ENCODE measurements around the gene PDE9A. TPM values are rescaled to one million over a fixed set of nuclear protein-coding genes. Genes with fewer than 3 reads are reported as not detected.
"Not testable (repeated sequence)": the region's sequence is repeated elsewhere in the genome, so short reads cannot be mapped to it uniquely, and the experiment has no call there.

PDE9A gene
- total RNA-seq, 2 donors from 2014 or later = 11.8 to 19.3 TPM

- Mint-ChIP-seq H3K4me1 (ENCODE audit: low read depth) (no peaks in the 10 kb centered on the region), H3K4me3 (no peak overlapping the region)
Measured at GRCh38 chr21:42703965-42704364, 50.5 kb downstream of the PDE9A start.

GRCh38 chr21:42704861-42705260 is 51.4 kb downstream of the PDE9A start:
- H3K27ac Mint-ChIP-seq = no peak overlapping the region

More at GRCh38 chr21:42703965-42704364, 50.5 kb downstream of the PDE9A start:
- H3K36me3 Mint-ChIP-seq (ENCODE audit: insufficient read depth in 2 of 2) = peaks cover 0 to 2% of the 10 kb centered on the region in 2 donors
- no peak for ATAC-seq (replicated peaks in 1 of 2)
- no peak for DNase-seq
- no peaks in the 10 kb centered on the region for H3K9me3 Mint-ChIP-seq
- H3K27ac Mint-ChIP-seq = no peak overlapping the region
- H3K27me3 Mint-ChIP-seq (ENCODE audit: low read depth) = no peaks in the 10 kb centered on the region

GRCh38 chr21:42705346-42705745 is 51.9 kb downstream of the PDE9A start:
- Mint-ChIP-seq H3K9me3 (no peaks in the 10 kb centered on the region), H3K36me3 (ENCODE audit: insufficient read depth in 2 of 2) (peaks cover 0 to 2% of the 10 kb centered on the region in 2 donors), H3K27me3 (ENCODE audit: low read depth) (no peaks in the 10 kb centered on the region), H3K4me3 (no peak overlapping the region), H3K27ac (no peak overlapping the region), H3K4me1 (ENCODE audit: low read depth) (no peaks in the 10 kb centered on the region)
- ATAC-seq (replicated peaks in 1 of 2) (no peak), DNase-seq (no peak)

More at GRCh38 chr21:42704861-42705260, 51.4 kb downstream of the PDE9A start:
- H3K4me3 Mint-ChIP-seq = no peak overlapping the region
- H3K4me1 Mint-ChIP-seq (ENCODE audit: low read depth) = no peaks in the 10 kb centered on the region
- no peak for ATAC-seq (replicated peaks in 1 of 2)
- H3K27me3 Mint-ChIP-seq (ENCODE audit: low read depth) = no peaks in the 10 kb centered on the region
- no peaks in the 10 kb centered on the region for H3K9me3 Mint-ChIP-seq
- H3K36me3 Mint-ChIP-seq (ENCODE audit: insufficient read depth in 2 of 2) = peaks cover 0 to 2% of the 10 kb centered on the region in 2 donors
- no peak for DNase-seq

GRCh38 chr21:42705746-42706374 is 52.4 kb downstream of the PDE9A start:
- no peak for ATAC-seq (replicated peaks in 1 of 2)
- Mint-ChIP-seq H3K27ac (no peak overlapping the region), H3K4me1 (ENCODE audit: low read depth) (no peaks in the 10 kb centered on the region)

GRCh38 chr21:42706765-42707164 is 53.3 kb downstream of the PDE9A start:
- no peak overlapping the region for H3K4me3 Mint-ChIP-seq
- H3K36me3 Mint-ChIP-seq (ENCODE audit: insufficient read depth in 2 of 2) = peaks cover 0 to 2% of the 10 kb centered on the region in 2 donors
- no peaks in the 10 kb centered on the region for H3K4me1 Mint-ChIP-seq (ENCODE audit: low read depth)
- no peak overlapping the region for H3K27ac Mint-ChIP-seq
- H3K27me3 Mint-ChIP-seq (ENCODE audit: low read depth) = no peaks in the 10 kb centered on the region
- H3K9me3 Mint-ChIP-seq = no peaks in the 10 kb centered on the region
- DNase-seq (no peak), ATAC-seq (replicated peaks in 1 of 2) (no peak)

More at GRCh38 chr21:42705746-42706374, 52.4 kb downstream of the PDE9A start:
- Mint-ChIP-seq H3K9me3 (no peaks in the 10 kb centered on the region), H3K36me3 (ENCODE audit: insufficient read depth in 2 of 2) (peaks cover 0 to 2% of the 10 kb centered on the region in 2 donors), H3K4me3 (no peak overlapping the region), H3K27me3 (ENCODE audit: low read depth) (no peaks in the 10 kb centered on the region)
- no peak for DNase-seq

GRCh38 chr21:42707207-42707830 is 53.9 kb downstream of the PDE9A start:
- Mint-ChIP-seq H3K36me3 (ENCODE audit: insufficient read depth in 2 of 2) (no peaks in the 10 kb centered on the region), H3K4me1 (ENCODE audit: low read depth) (no peaks in the 10 kb centered on the region), H3K27ac (no peak overlapping the region), H3K27me3 (ENCODE audit: low read depth) (no peaks in the 10 kb centered on the region), H3K9me3 (no peaks in the 10 kb centered on the region), H3K4me3 (no peak overlapping the region)
- DNase-seq (no peak), ATAC-seq (replicated peaks in 1 of 2) (no peak)

DNA sequence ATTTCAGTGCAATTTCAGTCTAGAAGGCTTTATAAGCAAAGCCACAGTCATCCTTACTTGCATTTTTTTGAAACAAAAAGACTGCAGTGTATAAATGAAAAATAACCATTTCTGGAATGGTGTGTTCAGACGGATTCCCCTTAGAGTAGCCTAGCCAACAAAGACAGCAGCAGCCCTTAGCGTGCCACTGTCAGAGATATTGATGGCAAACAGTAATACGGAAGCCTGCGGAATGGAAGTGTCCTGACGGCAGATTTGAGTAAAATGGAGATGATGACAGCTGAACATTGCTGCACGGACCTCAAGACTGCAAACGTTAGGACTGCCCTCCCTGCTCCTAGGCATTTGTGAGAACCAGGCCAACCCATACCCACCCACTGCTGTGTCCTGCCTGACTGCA is 54.7 kb downstream of the PDE9A start:
- ATAC-seq (replicated peaks in 1 of 2) (no peak), DNase-seq (no peak)
- H3K27me3 Mint-ChIP-seq (ENCODE audit: low read depth) = no peaks in the 10 kb centered on the region
- no peak overlapping the region for H3K27ac Mint-ChIP-seq
- H3K9me3 Mint-ChIP-seq = no peaks in the 10 kb centered on the region
- H3K4me3 Mint-ChIP-seq = no peak overlapping the region
- H3K36me3 Mint-ChIP-seq (ENCODE audit: insufficient read depth in 2 of 2) = no peaks in the 10 kb centered on the region
- no peaks in the 10 kb centered on the region for H3K4me1 Mint-ChIP-seq (ENCODE audit: low read depth)

- H3K9me3 Mint-ChIP-seq; H3K27ac Mint-ChIP-seq; H3K4me1 Mint-ChIP-seq (ENCODE audit: low read depth); H3K4me3 Mint-ChIP-seq; H3K36me3 Mint-ChIP-seq (ENCODE audit: insufficient read depth in 2 of 2); DNase-seq; ATAC-seq (replicated peaks in 1 of 2); H3K27me3 Mint-ChIP-seq (ENCODE audit: low read depth): not testable (repeated sequence)
Measured at GRCh38 chr21:42708916-42709315, 55.5 kb downstream of the PDE9A start.

GRCh38 chr21:42711667-42712066 is 58.2 kb downstream of the PDE9A start:
- Mint-ChIP-seq H3K36me3 (ENCODE audit: insufficient read depth in 2 of 2) (no peaks in the 10 kb centered on the region), H3K27me3 (ENCODE audit: low read depth) (no peaks in the 10 kb centered on the region), H3K4me3 (no peak overlapping the region), H3K9me3 (no peaks in the 10 kb centered on the region), H3K27ac (no peak overlapping the region), H3K4me1 (ENCODE audit: low read depth) (no peaks in the 10 kb centered on the region)
- ATAC-seq (replicated peaks in 1 of 2) (no peak), DNase-seq (no peak)

- not testable (repeated sequence) for H3K4me1 Mint-ChIP-seq (ENCODE audit: low read depth)
Measured at GRCh38 chr21:42715427-42715826, 62.0 kb downstream of the PDE9A start.

GRCh38 chr21:42716074-42716473 is 62.7 kb downstream of the PDE9A start:
- ATAC-seq (replicated peaks in 1 of 2) = no peak
- Mint-ChIP-seq H3K36me3 (ENCODE audit: insufficient read depth in 2 of 2) (no peaks in the 10 kb centered on the region), H3K4me1 (ENCODE audit: low read depth) (no peaks in the 10 kb centered on the region), H3K27me3 (ENCODE audit: low read depth) (no peaks in the 10 kb centered on the region), H3K27ac (no peak overlapping the region), H3K4me3 (no peak overlapping the region), H3K9me3 (no peaks in the 10 kb centered on the region)
- DNase-seq = no peak

More at GRCh38 chr21:42715427-42715826, 62.0 kb downstream of the PDE9A start:
- DNase-seq; H3K9me3 Mint-ChIP-seq; ATAC-seq (replicated peaks in 1 of 2); H3K4me3 Mint-ChIP-seq; H3K27ac Mint-ChIP-seq; H3K27me3 Mint-ChIP-seq (ENCODE audit: low read depth); H3K36me3 Mint-ChIP-seq (ENCODE audit: insufficient read depth in 2 of 2): not testable (repeated sequence)

GRCh38 chr21:42720484-42720883 is 67.1 kb downstream of the PDE9A start:
- not testable (repeated sequence) for H3K27me3 Mint-ChIP-seq (ENCODE audit: low read depth); ATAC-seq (replicated peaks in 1 of 2); H3K4me1 Mint-ChIP-seq (ENCODE audit: low read depth); DNase-seq; H3K9me3 Mint-ChIP-seq; H3K4me3 Mint-ChIP-seq; H3K27ac Mint-ChIP-seq; H3K36me3 Mint-ChIP-seq (ENCODE audit: insufficient read depth in 2 of 2)

DNA sequence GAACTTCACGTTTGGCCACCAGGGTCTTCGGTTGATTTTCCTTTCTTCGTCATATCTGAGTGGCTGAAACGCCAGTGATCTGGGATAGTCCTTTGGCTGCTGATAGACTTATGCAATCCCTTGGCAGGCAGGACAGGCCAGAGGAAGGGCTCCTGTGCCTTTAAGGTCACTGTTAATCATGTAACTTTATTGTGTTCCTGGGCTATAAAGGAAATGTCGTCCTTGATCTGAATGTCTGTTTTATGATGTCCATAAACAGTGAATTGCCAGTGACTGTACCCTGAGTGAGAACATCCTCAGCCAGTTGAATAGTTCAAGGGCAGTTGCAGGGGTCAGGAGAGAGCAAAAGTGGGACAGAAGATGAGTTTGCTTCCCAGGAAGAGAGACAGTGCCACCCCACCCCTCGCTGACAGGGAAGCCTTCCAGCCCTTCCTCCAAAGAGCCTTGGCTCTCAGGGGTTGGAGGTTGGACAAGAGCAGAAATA is 68.0 kb downstream of the PDE9A start:
- H3K36me3 Mint-ChIP-seq (ENCODE audit: insufficient read depth in 2 of 2) = no peaks in the 10 kb centered on the region
- no peak overlapping the region for H3K27ac Mint-ChIP-seq
- peaks cover 11% of the 10 kb centered on the region for H3K4me1 Mint-ChIP-seq (ENCODE audit: low read depth)
- H3K4me3 Mint-ChIP-seq = no peak overlapping the region
- no peak for DNase-seq
- no peak for ATAC-seq (replicated peaks in 1 of 2)
- no peaks in the 10 kb centered on the region for H3K9me3 Mint-ChIP-seq
- H3K27me3 Mint-ChIP-seq (ENCODE audit: low read depth) = no peaks in the 10 kb centered on the region

DNA sequence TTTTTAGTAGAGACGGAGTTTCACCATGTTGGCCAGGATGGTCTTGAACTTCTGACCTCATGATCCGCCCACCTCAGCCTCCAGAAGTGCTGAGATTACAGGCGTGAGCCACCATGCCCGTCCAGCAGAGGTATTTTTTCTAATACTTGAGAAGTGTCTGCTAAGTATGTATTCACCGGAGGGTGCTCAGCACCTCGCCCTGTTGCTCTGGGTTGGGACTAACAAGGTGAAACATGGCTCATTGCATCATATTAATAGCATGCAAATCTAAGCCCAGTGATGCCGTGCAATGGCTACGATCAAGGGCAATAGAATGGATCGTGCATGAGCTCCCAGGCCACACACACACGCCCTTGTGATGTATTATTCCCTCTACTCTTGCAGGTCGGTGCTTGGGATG is 68.7 kb downstream of the PDE9A start:
- Mint-ChIP-seq H3K9me3 (no peaks in the 10 kb centered on the region), H3K27me3 (ENCODE audit: low read depth) (no peaks in the 10 kb centered on the region), H3K27ac (no peak overlapping the region), H3K4me1 (ENCODE audit: low read depth) (peaks cover 11% of the 10 kb centered on the region), H3K4me3 (no peak overlapping the region), H3K36me3 (ENCODE audit: insufficient read depth in 2 of 2) (no peaks in the 10 kb centered on the region)
- DNase-seq (no peak), ATAC-seq (replicated peaks in 1 of 2) (no peak)
